ENCODE results near the gene ISCU.
"Not testable (repeated sequence)": the region's sequence is repeated elsewhere in the genome, so short reads cannot be mapped to it uniquely, and the experiment has no call there.

Gene ISCU

DNA sequence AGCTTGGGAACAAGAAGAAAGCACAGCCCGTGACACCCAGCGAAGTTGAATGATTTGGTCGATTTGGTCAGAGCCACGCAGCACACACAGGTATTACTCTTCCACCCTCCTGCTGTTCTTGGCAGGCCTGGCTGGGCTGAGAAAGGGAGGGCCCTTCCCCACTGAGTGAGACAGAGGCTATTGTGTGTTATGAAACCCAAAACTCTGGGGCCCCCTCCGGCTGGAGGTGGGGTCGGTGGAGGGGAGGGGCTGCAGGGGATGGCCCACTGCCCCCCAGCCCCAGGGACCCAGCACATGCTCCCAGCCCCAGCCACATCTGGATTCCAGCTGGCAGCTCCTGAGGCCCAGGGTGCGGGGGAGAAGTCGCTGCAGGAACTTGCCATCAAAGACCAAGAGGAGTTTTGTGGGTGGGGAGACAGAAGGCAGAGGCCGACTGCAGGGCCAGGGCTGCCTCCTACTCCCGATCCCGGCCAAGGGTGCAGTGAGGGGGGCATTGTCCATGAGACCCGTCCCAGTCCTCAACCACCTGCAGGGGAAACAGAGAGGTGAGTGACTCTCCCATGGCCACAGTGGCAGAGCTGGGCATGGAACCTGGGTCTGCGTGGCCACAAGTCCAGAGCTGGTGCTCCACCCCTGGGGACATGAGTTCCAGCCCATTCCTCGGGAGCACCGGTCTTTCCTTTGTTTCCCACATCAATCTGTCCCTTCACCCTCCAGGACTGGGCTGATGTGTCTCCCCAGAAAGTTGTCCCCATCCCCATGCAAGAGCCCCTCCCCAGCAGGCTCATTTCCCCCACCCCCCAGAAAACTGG is 26.8 kb downstream of the ISCU start:
- no peak for DNase-seq (ENCODE audit: low read depth)

DNA sequence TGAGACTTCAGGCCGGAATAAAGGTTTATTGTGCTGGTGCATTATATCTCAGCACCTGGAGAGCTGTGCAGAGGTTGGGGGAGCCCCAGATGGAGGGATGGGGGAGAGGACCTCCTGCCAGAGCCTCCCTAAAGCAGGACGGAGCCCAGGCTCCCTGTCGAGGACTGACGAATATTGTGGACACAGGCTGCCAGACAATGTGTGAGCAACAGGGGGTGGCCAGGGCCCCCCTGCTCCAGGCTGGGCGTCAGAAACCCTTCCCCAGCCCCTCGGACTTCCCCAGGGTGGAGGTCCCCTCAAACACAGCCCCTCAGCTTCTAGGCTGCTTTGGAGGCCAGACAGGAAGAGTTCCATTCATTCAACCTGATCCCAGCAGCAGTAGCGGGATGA is 27.4 kb downstream of the ISCU start:
- no peak for DNase-seq (ENCODE audit: low read depth)

DNA sequence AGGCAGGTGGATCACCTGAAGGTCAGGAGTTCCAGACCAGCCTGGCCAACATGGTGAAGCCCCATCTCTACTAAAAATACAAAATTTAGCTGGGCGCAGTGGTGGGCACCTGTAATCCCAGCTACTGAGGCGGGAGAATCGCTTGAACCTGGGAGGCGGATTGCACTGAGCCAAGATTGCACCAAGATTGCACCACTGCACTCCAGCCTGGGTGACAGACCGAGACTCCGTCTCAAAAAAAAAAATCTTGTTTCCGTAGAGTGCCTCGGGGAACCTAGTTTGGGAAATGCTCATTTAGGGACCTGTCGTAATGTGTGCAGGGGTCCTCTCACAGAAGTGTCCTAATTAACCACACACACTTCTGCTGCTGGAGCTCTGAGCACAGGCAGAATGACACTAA is 28.1 kb downstream of the ISCU start:
- not testable (repeated sequence) for DNase-seq (ENCODE audit: low read depth)

GRCh38 chr12:108591267-108591980 is 29.0 kb downstream of the ISCU start:
- no peak for DNase-seq (ENCODE audit: low read depth)

DNA sequence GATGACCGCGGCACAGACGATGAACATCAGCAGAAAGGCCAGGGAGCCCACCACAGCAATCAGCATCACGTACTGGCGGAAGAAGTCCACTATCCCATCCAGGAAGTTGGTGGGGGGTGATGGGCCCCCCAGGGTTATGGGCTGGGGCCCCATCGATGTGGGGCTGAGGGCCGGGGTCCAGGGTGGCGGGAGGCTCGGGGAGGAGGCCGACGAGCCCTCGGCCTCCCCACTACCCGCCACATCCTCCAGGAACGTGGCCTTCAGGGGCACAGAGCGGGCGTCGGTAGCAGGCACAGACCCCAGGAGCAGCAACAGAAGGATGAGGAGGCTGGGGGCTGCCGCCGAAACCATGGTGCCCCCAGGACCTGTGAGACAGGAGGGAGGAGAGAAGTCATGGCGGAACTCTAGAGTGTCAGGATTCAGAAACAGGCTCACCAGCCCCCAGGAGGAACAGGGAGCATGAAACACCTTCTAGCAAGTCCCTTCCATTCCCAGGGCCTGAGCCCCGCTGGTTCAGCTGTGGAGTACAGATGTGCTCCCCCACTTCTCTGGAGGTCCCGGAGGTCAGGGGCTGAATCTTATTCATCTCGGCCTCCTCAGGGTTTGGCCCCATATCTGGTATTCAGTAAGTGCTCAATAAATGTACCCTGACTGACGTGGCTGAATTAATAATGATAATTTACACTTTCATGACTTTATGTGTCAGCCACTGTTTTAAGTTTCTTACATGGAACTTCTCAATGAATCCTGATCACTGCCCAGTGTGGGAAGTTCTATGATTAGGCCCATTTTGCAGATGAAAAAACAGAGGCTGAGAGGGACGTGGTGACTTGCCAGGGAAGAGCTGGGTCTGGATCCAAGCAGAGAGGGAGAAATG is 29.9 kb downstream of the ISCU start:
- no peak for DNase-seq (ENCODE audit: low read depth)

- no peak for DNase-seq (ENCODE audit: low read depth)
Observed at GRCh38 chr12:108594323-108594903, 32.0 kb downstream of the ISCU start.

GRCh38 chr12:108594960-108595710 is 32.7 kb downstream of the ISCU start:
- DNase-seq (ENCODE audit: low read depth): no peak

GRCh38 chr12:108595711-108596647 is 33.6 kb downstream of the ISCU start:
- no peak for DNase-seq (ENCODE audit: low read depth)

GRCh38 chr12:108596854-108597558 is 34.6 kb downstream of the ISCU start:
- no peak for DNase-seq (ENCODE audit: low read depth)

GRCh38 chr12:108597559-108598471 is 35.4 kb downstream of the ISCU start, which contains the start of gene TMEM119:
TSS of gene TMEM119 (minus strand) at chr12:108598084. CDS start at chr12:108592383, 5,701 bp downstream.
- no peak for DNase-seq (ENCODE audit: low read depth)

- DNase-seq (ENCODE audit: low read depth): no peak
Observed at GRCh38 chr12:108598553-108599250, 36.3 kb downstream of the ISCU start.

DNA sequence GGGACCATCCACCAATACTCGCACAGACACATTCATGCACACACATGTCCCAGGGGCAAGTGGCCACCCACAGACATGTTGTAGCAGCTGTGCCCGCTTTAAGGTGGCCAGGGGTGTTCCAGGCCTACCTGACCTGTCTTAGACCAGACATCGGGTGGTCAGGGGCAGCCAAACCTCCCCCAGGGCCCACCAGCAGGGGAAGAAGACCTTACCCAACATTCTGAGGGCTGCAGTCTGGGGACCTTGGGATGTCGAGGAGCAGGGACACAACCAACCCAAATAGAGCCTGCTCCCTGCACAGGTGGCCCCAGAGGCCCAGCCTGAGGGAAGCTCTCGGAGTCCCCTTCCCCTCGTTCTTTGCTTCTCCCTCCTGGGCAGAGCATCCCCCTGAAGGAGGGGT is 37.1 kb downstream of the ISCU start:
- DNase-seq (ENCODE audit: low read depth): no peak

DNA sequence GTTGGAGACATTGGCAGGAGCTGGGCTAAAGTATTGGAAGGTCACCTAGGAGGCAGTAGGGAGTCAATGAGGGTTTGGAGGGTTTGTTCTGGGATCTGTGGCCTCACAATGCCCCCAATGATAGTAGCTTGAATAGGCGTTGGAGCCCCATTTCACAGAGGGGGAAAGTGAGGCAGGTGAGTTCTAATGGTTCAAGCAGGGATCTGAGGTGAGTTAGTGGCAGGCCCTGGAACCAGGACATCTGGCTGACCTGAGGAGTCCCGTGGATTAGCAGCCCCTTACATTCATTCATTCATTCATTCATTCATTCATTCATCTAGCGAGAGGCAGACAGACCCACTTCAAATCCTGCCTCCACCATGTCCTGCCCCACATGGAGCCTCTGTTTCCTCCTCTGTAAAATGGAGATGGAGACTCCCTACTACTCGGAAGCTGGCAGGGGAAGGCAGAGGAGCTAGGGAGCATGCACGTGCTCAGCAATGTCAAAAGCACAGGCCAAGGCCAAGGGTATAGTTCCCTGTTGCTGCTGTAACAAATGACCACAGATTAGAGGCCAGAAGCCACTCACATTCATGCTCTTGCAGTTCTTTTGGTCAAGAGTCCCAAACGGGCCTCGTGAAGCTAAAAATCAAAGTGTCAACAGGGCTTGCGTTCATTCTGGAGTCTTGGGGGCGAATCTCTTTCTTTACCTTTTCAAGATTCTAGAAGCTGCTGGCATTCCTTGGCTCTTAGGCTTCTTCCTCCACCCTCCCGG is 37.7 kb downstream of the ISCU start:
- DNase-seq (ENCODE audit: low read depth): no peak

- DNase-seq (ENCODE audit: low read depth): no peak
Observed at GRCh38 chr12:108600702-108601007, 38.3 kb downstream of the ISCU start.

DNA sequence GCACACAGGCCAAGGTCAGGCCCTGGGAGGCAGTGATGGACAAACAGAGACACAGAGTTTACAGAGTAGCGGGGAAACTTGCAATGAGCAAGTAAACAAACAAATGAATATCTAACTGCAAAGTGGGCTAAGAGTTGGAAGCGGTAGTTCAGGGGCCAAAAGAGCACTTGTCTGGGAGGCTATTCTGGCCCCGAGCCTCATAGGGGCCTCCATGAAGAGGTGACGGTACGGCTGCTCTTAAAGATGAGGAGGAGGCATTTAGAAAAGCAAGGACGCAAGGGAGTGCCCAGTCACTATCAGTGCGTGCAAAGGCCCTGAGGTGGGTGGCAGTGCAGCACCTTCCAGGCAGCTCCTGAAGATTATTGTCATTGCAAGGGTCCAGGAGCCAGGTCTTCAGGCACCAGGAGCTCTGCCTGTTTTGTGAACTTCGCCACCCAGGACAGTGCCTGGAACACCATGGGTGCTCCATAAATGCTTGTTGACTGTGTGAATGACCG is 39.9 kb downstream of the ISCU start:
- no peak for DNase-seq (ENCODE audit: low read depth)

DNA sequence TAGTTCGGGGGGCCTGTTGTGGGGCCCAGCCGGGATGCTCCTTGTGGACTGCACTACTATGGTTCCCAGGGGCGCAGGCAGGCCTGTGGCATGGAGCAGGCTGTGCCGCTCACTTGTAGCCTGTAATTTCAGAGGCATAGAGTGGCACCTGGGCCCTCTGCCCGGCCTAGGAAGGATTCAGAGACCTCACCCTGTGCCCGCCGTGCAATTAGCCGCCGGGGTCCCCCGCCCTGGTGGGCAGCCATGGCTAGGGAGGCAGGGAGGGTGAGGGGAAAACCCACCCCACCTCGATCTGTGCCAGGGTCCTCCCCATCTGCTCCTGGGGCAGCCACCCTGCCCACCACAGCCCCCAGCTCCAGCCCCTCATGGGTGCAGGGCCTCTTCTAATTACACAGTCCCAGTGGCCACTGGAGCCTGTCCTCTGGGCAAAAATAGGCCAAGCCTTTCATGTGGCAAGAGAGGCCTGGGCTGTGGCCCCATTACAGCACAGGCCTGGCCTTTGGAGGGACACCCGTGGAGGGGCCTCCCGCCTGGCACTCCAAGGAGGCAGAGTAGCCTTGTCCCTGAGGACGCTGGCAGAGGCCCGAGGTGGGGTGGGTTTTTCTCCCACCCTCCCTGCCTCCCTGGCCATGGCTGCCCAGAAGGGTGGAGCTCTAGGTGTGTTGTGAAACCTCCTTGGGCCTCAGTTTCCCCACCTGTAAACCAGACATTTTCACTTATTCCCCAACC is 40.7 kb downstream of the ISCU start:
- DNase-seq (ENCODE audit: low read depth): no peak
